ENCODE results near the gene CCRL2.

DNA sequence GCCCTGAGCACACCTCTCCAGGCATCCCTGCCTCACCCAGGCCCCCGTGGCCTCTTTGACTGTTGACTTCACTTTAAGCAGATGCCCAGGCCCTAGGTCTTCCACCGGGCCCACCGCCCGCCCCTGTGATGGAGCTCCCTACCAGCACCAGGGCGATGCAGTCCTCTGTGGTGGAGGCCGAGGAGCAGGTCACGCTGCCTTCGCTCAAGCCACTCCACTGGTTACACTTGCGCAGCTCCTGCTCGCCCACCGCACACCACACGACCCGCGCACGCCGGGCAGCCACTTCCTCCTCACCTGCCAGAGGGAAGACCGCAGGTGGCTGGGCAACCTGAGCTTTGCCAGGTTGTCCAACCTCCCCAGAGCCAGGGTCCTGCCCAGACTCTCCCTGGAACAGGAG is 41.7 kb downstream of the CCRL2 start:
- no peak for TF ChIP-seq CTCF (IDR thresholded peaks at IDR 0.05; ENCODE audit: control extremely low read depth in 1 of 3, insufficient read depth in 1 of 3, low read depth in 1 of 3, low read length in 3 of 3)
- no peak for TF ChIP-seq SIN3A (conservative IDR thresholded peaks at IDR 0.05 in 1 of 2, IDR thresholded peaks at IDR 0.05 in 1 of 2; ENCODE audit: low read depth in 1 of 2, low read length in 2 of 2)
- no peak for TF ChIP-seq POLR2A (IDR thresholded peaks at IDR 0.05; ENCODE audit: control extremely low read depth in 1 of 2, low read depth in 2 of 2, low read length in 2 of 2)
- no peak for TF ChIP-seq BRCA1 (IDR thresholded peaks at IDR 0.05; ENCODE audit: low read depth, low read length)
- TF ChIP-seq ZNF274 (IDR thresholded peaks at IDR 0.05; ENCODE audit: borderline replicate concordance, extremely low read depth, low read length) = no peak
- TF ChIP-seq TCF12 (IDR thresholded peaks at IDR 0.05; ENCODE audit: low read depth, low read length) = no peak
- TF ChIP-seq, protein P1, sequence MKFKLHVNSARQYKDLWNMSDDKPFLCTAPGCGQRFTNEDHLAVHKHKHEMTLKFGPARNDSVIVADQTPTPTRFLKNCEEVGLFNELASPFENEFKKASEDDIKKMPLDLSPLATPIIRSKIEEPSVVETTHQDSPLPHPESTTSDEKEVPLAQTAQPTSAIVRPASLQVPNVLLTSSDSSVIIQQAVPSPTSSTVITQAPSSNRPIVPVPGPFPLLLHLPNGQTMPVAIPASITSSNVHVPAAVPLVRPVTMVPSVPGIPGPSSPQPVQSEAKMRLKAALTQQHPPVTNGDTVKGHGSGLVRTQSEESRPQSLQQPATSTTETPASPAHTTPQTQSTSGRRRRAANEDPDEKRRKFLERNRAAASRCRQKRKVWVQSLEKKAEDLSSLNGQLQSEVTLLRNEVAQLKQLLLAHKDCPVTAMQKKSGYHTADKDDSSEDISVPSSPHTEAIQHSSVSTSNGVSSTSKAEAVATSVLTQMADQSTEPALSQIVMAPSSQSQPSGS (IDR thresholded peaks at IDR 0.05; ENCODE audit: low read length) = no peak
- no peak for TF ChIP-seq MAX (IDR thresholded peaks at IDR 0.05)

Measured in H1 (cell line).